H1 (cell line): ENCODE results near the gene PACC1. TPM values are rescaled to one million over a fixed set of nuclear protein-coding genes. Genes with fewer than 3 reads are reported as not detected.

Experiments used
- ASH2L ChIP-seq: fragments of 200-600, 300-600 bp; sonication (generic); IDR thresholded peaks from one replicate; pipeline ENCODE4 v1.7.1; 2017; ENCODE audit warnings: low read length
- CBX5 ChIP-seq: fragments of 300-800, 300-1000 bp; sonication (generic); IDR thresholded peaks from 2 replicates; pipeline ENCODE4 v1.7.1; 2016; ENCODE audit warnings: antibody characterized with exemption, low read length, low read depth
- CBX8 ChIP-seq: fragments of 300-800, 300-1000 bp; sonication (generic); IDR thresholded peaks from 2 replicates; pipeline ENCODE4 v1.7.1; 2016; ENCODE audit warnings: low read depth, low read length, borderline replicate concordance
- CREB1 ChIP-seq: IDR thresholded peaks from 2 replicates; pipeline ENCODE4 v1.6.1; 2012; ENCODE audit warnings: inconsistent platforms
- CTBP2 ChIP-seq: IDR thresholded peaks from 2 replicates; pipeline ENCODE4 v1.7.0; 2011; ENCODE audit warnings: borderline replicate concordance, mild to moderate bottlenecking, moderate library complexity, mixed read lengths, low read length; ENCODE audit not compliant: insufficient read depth, insufficient read length
- EGR1 ChIP-seq: IDR thresholded peaks from 2 replicates; pipeline ENCODE4 v1.6.1; 2011; ENCODE audit warnings: low read depth, low read length, borderline replicate concordance
- EP300 ChIP-seq, 2 experiments: IDR thresholded peaks; 1 replicate in 1 of 2; 2 replicates in 1 of 2; pipeline ENCODE4 v1.6.1; 2011 to 2012; ENCODE audit warnings: low read depth in 2 of 2, low read length in 2 of 2, mild to moderate bottlenecking in 2 of 2, borderline replicate concordance in 1 of 2, inconsistent platforms in 1 of 2, moderate library complexity in 1 of 2
- FOSL1 ChIP-seq: IDR thresholded peaks from 2 replicates; pipeline ENCODE4 v1.6.1; 2011; ENCODE audit warnings: mild to moderate bottlenecking, low read depth, low read length, moderate library complexity; ENCODE audit not compliant: insufficient read depth
- HDAC6 ChIP-seq: IDR thresholded peaks from one replicate; pipeline ENCODE4 v1.7.1; 2012; ENCODE audit warnings: low read depth, mild to moderate bottlenecking, inconsistent platforms, low read length, moderate library complexity
- JUN ChIP-seq: IDR thresholded peaks from 2 replicates; pipeline ENCODE4 v1.6.1; 2011; ENCODE audit warnings: low read depth, mild to moderate bottlenecking, improper control_type of control experiment, low read length
- KDM5A ChIP-seq: fragments of 200-600 bp; IDR thresholded peaks from 2 replicates; pipeline ENCODE4 v1.7.1; 2012; ENCODE audit warnings: mild to moderate bottlenecking, low read length, inconsistent platforms, mixed read lengths
- PHF8 ChIP-seq: fragments of 200-600 bp; sonication (generic); conservative IDR thresholded peaks from 2 replicates; pipeline ENCODE4 v1.7.1; 2012; ENCODE audit warnings: low read depth, mild to moderate bottlenecking, inconsistent platforms, low read length, moderate library complexity
- POLR2A ChIP-seq, 2 experiments: IDR thresholded peaks; 1 replicate in 1 of 2; 2 replicates in 1 of 2; pipeline ENCODE4 v1.6.1; 2011; ENCODE audit warnings: low read depth in 2 of 2, low read length in 2 of 2, mild to moderate bottlenecking in 2 of 2; ENCODE audit errors: control extremely low read depth in 1 of 2
- POU5F1 ChIP-seq: IDR thresholded peaks from 2 replicates; pipeline ENCODE4 v1.6.1; 2011; ENCODE audit warnings: low read depth, mild to moderate bottlenecking, low read length, moderate library complexity
- RAD21 ChIP-seq, 2 experiments: IDR thresholded peaks in 1 of 2; conservative IDR thresholded peaks in 1 of 2; 2 replicates each; pipeline ENCODE4 v1.6.1; 2011; ENCODE audit warnings: low read depth in 2 of 2, low read length in 2 of 2, improper control_type of control experiment in 1 of 2, inconsistent platforms in 1 of 2, mild to moderate bottlenecking in 1 of 2, moderate library complexity in 1 of 2
- RBBP5 ChIP-seq: IDR thresholded peaks from 2 replicates; pipeline ENCODE4 v1.7.1; 2012; ENCODE audit warnings: low read depth, mild to moderate bottlenecking, inconsistent platforms, low read length, moderate library complexity, borderline replicate concordance
- SIN3A ChIP-seq, 2 experiments: IDR thresholded peaks in 1 of 2; conservative IDR thresholded peaks in 1 of 2; 2 replicates each; pipeline ENCODE4 v1.6.1; 2011 to 2012; ENCODE audit warnings: low read length in 2 of 2, improper control_type of control experiment in 1 of 2, low read depth in 1 of 2, mild to moderate bottlenecking in 1 of 2
- TAF1 ChIP-seq: IDR thresholded peaks from 2 replicates; pipeline ENCODE4 v1.6.1; 2011; ENCODE audit warnings: mild to moderate bottlenecking, low read depth, low read length
- TAF7 ChIP-seq: optimal IDR thresholded peaks from 2 replicates; pipeline ENCODE3; 2011; ENCODE audit warnings: low read depth, mild to moderate bottlenecking, inconsistent platforms, low read length, moderate library complexity, borderline replicate concordance
- YY1 ChIP-seq: IDR thresholded peaks from 2 replicates; pipeline ENCODE4 v1.6.1; 2011; ENCODE audit warnings: low read depth, mild to moderate bottlenecking, low read length
- polyA plus RNA-seq, 7 experiments: library from polyadenylated mRNA; depleted of rRNA in 3 of 7; stranded (reverse) in 5 of 7; unstranded in 2 of 7; fragments of >200 nt in 5 of 7; fragments of 200-250 nt in 2 of 7; gene quantifications; 1 replicate in 5 of 7; 2 replicates in 1 of 7; 4 replicates in 1 of 7; pipeline versions ENCODE4 v1.2.1 to v1.2.3, GENCODE V29; 2011 to 2013; ENCODE audit warnings: missing spikeins in 2 of 7, mixed read lengths in 2 of 7
- total RNA-seq: library from RNA; stranded (reverse); fragmentation: NEBNext Ultra II Directional; extraction: Animal tissue kit (Norgen Biotek cat#: 25700); gene quantifications from 2 replicates; pipeline ENCODE4 v1.2.1, GENCODE V29; 2021
- TF ChIP-seq, protein P1 (sequence below): IDR thresholded peaks from 2 replicates; pipeline ENCODE4 v1.6.1; 2012; ENCODE audit warnings: inconsistent platforms

The PACC1 gene
- total and polyA plus RNA-seq, 2 of the 8 experiments (the other 6 are each of a cell fraction or from before 2014, with no cell fraction given), result 18.8 to 23.5 TPM

DNA sequence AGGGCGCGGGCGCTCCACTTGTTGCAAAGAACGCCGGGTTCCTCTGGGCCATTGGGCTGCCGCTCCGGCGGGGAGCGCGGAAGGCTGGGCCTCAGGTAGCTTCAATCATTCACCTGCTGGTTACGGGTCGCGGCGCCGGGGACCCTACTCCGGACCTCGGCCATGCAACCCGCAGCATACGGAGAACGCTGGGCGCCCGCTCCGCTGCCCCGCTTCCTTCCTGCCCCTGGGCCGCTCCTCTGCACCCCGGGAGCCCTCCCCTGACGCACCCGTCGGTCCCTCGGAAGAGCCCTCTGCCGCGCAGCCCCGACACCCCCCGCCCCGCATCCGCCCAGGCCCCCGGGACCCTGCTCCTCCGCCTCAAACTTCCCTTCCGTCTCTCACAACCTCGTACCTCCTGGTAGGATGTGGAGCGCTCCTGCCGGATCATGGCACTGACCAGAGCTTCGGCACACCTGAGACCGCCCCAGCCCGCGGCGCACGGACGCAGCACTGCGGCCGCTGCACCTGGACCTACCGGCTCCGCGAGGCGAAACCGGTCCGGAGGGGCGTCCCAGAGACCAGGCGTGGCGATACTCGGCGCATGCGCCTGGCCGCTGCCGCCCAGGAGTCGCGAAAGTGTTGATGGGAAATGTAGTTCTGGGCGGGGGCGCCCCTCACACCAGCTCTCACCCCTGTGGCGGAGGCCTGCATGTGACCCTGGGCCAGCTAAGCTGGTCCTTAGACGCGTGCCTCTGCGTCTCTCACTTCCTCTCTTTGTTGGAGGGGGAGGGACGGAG is at the start of gene PACC1 (continued):
- no peak for TF ChIP-seq EP300 (IDR thresholded peaks at IDR 0.05; ENCODE audit: borderline replicate concordance in 1 of 2, low read depth in 2 of 2, low read length in 2 of 2)
- TF ChIP-seq FOSL1, result no peak
- TF ChIP-seq YY1, result no peak; the same call in 1 of the 2 replicates
- TF ChIP-seq RBBP5, result peak; percentile 86
- no peak for TF ChIP-seq EGR1
- peak; percentile 51 for TF ChIP-seq ASH2L
- peak; percentile 84 for TF ChIP-seq TAF1
- no peak for TF ChIP-seq JUN
- no peak for TF ChIP-seq HDAC6
- peak; percentile 87 to 91 for TF ChIP-seq POLR2A (IDR thresholded peaks at IDR 0.05; ENCODE audit: control extremely low read depth in 1 of 2, low read depth in 2 of 2, low read length in 2 of 2)
- TF ChIP-seq, protein P1, sequence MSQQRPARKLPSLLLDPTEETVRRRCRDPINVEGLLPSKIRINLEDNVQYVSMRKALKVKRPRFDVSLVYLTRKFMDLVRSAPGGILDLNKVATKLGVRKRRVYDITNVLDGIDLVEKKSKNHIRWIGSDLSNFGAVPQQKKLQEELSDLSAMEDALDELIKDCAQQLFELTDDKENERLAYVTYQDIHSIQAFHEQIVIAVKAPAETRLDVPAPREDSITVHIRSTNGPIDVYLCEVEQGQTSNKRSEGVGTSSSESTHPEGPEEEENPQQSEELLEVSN, result no peak; the same call in 1 of the 2 replicates
- TF ChIP-seq KDM5A, result no peak
- TF ChIP-seq POU5F1, result no peak
- TF ChIP-seq CBX8, result no peak
- TF ChIP-seq TAF7, result peak; percentile 90
- peak; percentile 42 to 76; a peak in 2 of 4 replicates for TF ChIP-seq SIN3A (conservative IDR thresholded peaks at IDR 0.05 in 1 of 2, IDR thresholded peaks at IDR 0.05 in 1 of 2; ENCODE audit: low read depth in 1 of 2, low read length in 2 of 2)
- TF ChIP-seq CTBP2, result no peak
- TF ChIP-seq RAD21 (IDR thresholded peaks at IDR 0.05 in 1 of 2, conservative IDR thresholded peaks at IDR 0.05 in 1 of 2; ENCODE audit: low read depth in 2 of 2, low read length in 2 of 2), result peak in 1 of 2 experiments; percentile 3; a peak in 1 of 4 replicates
- peak; percentile 20; the same call in 1 of the 2 replicates for TF ChIP-seq CREB1
- TF ChIP-seq PHF8, result peak; percentile 65
- TF ChIP-seq CBX5, result no peak
